ENCODE results near the gene ERC1. TPM values are rescaled to one million over a fixed set of nuclear protein-coding genes. Genes with fewer than 3 reads are reported as not detected.

The ERC1 gene
- total and polyA plus RNA-seq, 2 of the 4 experiments (the other 2 are of a cell fraction) = 11.6 to 25.6 TPM

DNA sequence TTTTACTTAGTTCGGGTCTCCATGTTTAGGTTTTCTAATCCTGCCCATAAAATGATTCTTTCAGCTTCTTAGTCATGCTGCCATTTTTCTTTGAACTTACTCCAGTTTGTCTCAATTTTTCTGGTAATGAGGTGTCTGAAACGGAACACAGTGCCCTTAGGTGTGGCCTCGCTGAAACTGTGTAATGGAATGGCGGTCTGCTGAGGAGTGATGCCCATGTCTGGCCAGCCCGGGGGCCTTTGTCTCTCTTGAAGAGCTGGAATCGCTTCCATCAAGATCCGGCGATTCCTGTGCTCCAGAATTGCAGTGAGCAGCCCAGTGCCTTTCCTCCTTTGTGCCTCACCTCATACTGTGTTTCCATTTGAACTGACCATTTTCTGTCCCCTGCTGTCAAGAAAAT, 490.9 kb downstream of the ERC1 start:
- H3K14ac ChIP-seq (replicated peaks; ENCODE audit: low read depth, low read length) = peak overlapping the region; percentile 72
- H3K18ac ChIP-seq (ENCODE audit: low read depth, low read length) = peak overlapping the region; percentile 8; the same call in 1 of the 2 replicates
- 27% methylated on average over 3 of the region's 8 CpGs; no CpG with 5 or more reads in 1 of the 2 experiments for WGBS, 2 experiments (ENCODE audit: extremely low coverage in 2 of 2, insufficient read length in 1 of 2)
- no peak for ATAC-seq (ENCODE audit: low read depth)
- CTCF ChIA-PET = interaction anchor here (0.7 kb wide), 1 partner anchor 13 kb away, joined by 3 read pairs; no protein-coding TSS in a partner anchor
- no peak overlapping the region; the same call in 1 of the 2 replicates for H4K5ac ChIP-seq (ENCODE audit: low read depth, low read length)
- no peak for DNase-seq
- no TSS peak for BruUV-seq (replicated peaks)
- H3K56ac ChIP-seq (ENCODE audit: extremely low read depth, insufficient read depth, low read length) = no peak overlapping the region
- intact Hi-C loops (cut with micrococcal nuclease) (no loop called here), in situ Hi-C loops (cut with MboI; ENCODE audit: low sequenced_read_pairs) (no loop called here), dilution Hi-C loops (cut with HindIII; ENCODE audit: low sequenced_read_pairs, unreplicated experiment) (no loop called here)
- TF ChIP-seq POLR2A (IDR thresholded peaks at IDR 0.05; ENCODE audit: low read depth, low read length) = no peak
- no peak for TF ChIP-seq RCOR1 (IDR thresholded peaks at IDR 0.05; ENCODE audit: insufficient replicate concordance, low read length)
- no peak for TF ChIP-seq SMC3 (IDR thresholded peaks at IDR 0.05; ENCODE audit: low read depth, low read length)
- TF ChIP-seq CHD1 (IDR thresholded peaks at IDR 0.05; ENCODE audit: low read depth, low read length) = no peak
- TF ChIP-seq USF2 (IDR thresholded peaks at IDR 0.05; ENCODE audit: low read depth, low read length) = no peak
- no peak for TF ChIP-seq FOS (IDR thresholded peaks at IDR 0.05; ENCODE audit: low read depth, low read length)
- H3K4ac ChIP-seq (ENCODE audit: low read depth, low read length) = 0 out of 2 replicates have a peak overlapping the region, but pooled peaks have one; percentile 54
- no peaks in the 10 kb centered on the region for H3K27me3 ChIP-seq (ENCODE audit: control insufficient read depth, insufficient read depth, low read length)
- H2BK5ac ChIP-seq (ENCODE audit: low read depth, low read length, poor library complexity, severe bottlenecking) = peak overlapping the region; percentile 27
- no peak overlapping the region for H2AK9ac ChIP-seq (replicated peaks; ENCODE audit: low read depth, low read length, poor library complexity)
- 0 out of 2 replicates have a peak, but pooled peaks cover 2% of the 10 kb centered on the region for H3K9me1 ChIP-seq (ENCODE audit: insufficient read depth, low read length)
- no peak overlapping the region; the same call in 1 of the 2 replicates for H3K27ac ChIP-seq (ENCODE audit: insufficient read depth, low read length)
- H3K79me1 ChIP-seq (ENCODE audit: low read depth in 1 of 2, low read length in 2 of 2) = peaks cover 10 to 18% of the 10 kb centered on the region in 2 experiments
- H3K4me3 ChIP-seq (ENCODE audit: insufficient read depth, low read depth, low read length) = no peak overlapping the region
- H2AFZ ChIP-seq (replicated peaks; ENCODE audit: low read length, poor library complexity) = no peak overlapping the region
- 0 out of 2 replicates have a peak, but pooled peaks cover 7% of the 10 kb centered on the region for H3K4me1 ChIP-seq (ENCODE audit: control insufficient read depth, insufficient read depth, low read length)
- no peaks in the 10 kb centered on the region for H4K20me1 ChIP-seq (ENCODE audit: insufficient read depth, low read length)
- H2BK20ac ChIP-seq (ENCODE audit: low read depth, low read length) = peak overlapping the region; percentile 46; the same call in 1 of the 2 replicates
- H2AK5ac ChIP-seq (ENCODE audit: low read depth, low read length) = peak overlapping the region; percentile 56; the same call in 1 of the 2 replicates
- no peak overlapping the region for H3K9ac ChIP-seq (ENCODE audit: low read depth, low read length)
- no peaks in the 10 kb centered on the region for H3K36me3 ChIP-seq (ENCODE audit: control insufficient read depth, insufficient read depth, low read length)
- POLR2A ChIA-PET (ENCODE audit: unreplicated experiment) = no interaction called here
- H4K91ac ChIP-seq (ENCODE audit: insufficient read depth, low read depth, low read length) = no peak overlapping the region; the same call in 1 of the 2 replicates
- H2BK15ac ChIP-seq (ENCODE audit: low read depth, low read length) = peak overlapping the region; percentile 32; the same call in 1 of the 3 replicates
- peak overlapping the region; percentile 59 for H2BK120ac ChIP-seq (ENCODE audit: low read depth, low read length)
- H3K9me3 ChIP-seq (ENCODE audit: control insufficient read depth, insufficient read depth, low read length) = no peaks in the 10 kb centered on the region
- H3K4me2 ChIP-seq (ENCODE audit: low read depth, low read length) = no peak overlapping the region
- H4K8ac ChIP-seq (ENCODE audit: low read depth in 2 of 2, low read length in 2 of 2) = peak overlapping the region; percentile 64 to 74; a peak in 2 of 4 replicates
- H3K23ac ChIP-seq (ENCODE audit: low read depth, low read length) = peak overlapping the region; percentile 88
